SJSA1 (cell line): ENCODE measurements around the gene OSBPL6. TPM values are rescaled to one million over a fixed set of nuclear protein-coding genes. Genes with fewer than 3 reads are reported as not detected.

ENCODE experiments used
- DNase-seq, 2 experiments: peaks; one replicate each; pipeline ENCODE4 v3.0.0-alpha.2; 2015 to 2020; ENCODE audit warnings: low spot score in 2 of 2, low read depth in 1 of 2
- H3K27ac ChIP-seq: fragments of 250-450 bp; sonication (Bioruptor Pico); 2 replicates; pipeline ENCODE4 v1.5.1; 2020; ENCODE audit warnings: mild to moderate bottlenecking, moderate library complexity
- H3K27me3 ChIP-seq: fragments of 250-450 bp; sonication (Bioruptor Pico); replicated peaks from 2 replicates; pipeline ENCODE4 v1.5.1; 2020; ENCODE audit warnings: mild to moderate bottlenecking, moderate library complexity
- H3K36me3 ChIP-seq: fragments of 250-450 bp; sonication (Bioruptor Pico); 2 replicates; pipeline ENCODE4 v1.5.1; 2020; ENCODE audit warnings: mild to moderate bottlenecking
- H3K4me1 ChIP-seq: fragments of 250-450 bp; sonication (Bioruptor Pico); replicated peaks from 2 replicates; pipeline ENCODE4 v1.6.1; 2021; ENCODE audit warnings: mild to moderate bottlenecking
- H3K4me3 ChIP-seq: fragments of 250-450 bp; sonication (Bioruptor Pico); 2 replicates; pipeline ENCODE4 v1.5.1; 2020; ENCODE audit warnings: mild to moderate bottlenecking
- H3K9me3 ChIP-seq: fragments of 250-450 bp; sonication (Bioruptor Pico); replicated peaks from 2 replicates; pipeline ENCODE4 v1.5.1; 2020; ENCODE audit warnings: mild to moderate bottlenecking
- total RNA-seq: library from RNA; depleted of rRNA; stranded (reverse); fragments of >200 nt; shearing (Covaris generic); gene quantifications from 2 replicates; pipeline ENCODE4 v1.2.3, GENCODE V29; 2014

OSBPL6 gene
- total RNA-seq, 1 experiment from 2014 or later, result 0.95 TPM

DNA sequence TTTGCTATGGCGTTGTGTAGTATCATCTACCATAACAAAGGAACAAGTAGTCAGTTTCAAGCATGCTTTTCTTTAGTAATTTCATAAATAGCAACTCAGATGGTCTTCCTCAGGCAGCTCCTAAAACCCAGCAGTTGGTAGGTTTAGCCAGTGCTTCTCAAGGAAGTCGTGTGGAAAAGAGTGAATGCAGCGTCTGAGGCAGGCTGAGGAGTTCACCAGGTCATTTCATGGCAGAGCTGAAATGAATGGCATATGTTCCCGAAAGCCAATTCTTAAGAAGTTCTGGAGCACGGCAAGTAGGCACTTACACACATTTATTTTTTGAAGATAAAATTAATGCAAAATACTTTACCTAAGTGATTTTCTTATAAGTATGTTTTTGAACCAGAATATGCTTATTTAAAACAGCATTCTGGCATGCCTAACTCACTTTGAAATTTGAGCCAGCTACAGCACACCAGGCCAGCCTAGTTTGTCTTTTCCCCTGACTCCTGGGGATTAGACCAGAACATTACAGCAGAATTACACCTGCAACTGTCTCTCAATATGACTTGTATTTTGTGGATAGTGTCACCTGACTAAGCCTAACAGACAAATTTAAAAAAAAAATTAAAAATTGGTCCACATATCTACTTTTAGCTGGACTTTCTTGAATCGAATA lies 62.2 kb downstream of the OSBPL6 start:
- Histone ChIP-seq H3K36me3 (no peaks in the 10 kb centered on the region), H3K4me3 (no peak overlapping the region), H3K9me3 (no peaks in the 10 kb centered on the region), H3K4me1 (no peaks in the 10 kb centered on the region), H3K27me3 (no peaks in the 10 kb centered on the region), H3K27ac (no peak overlapping the region)
- no peak for DNase-seq

DNA sequence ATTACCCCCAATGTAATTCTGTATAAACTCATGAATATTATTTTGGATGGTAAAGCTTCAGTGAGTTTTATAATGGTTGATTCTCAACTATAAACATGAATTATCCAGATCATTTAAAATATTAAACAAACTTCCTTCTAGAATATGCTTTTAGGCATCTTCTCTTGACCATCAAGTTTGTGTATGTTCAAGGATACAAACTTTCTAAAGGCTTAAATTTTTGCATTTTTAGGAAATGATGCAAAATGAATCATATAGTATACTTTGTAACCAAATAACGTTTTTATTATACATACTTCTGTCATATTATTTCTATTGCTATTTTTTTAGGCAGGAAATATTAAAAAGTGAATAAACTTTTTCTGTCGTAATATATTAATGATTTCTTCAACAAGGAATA lies 62.8 kb downstream of the OSBPL6 start:
- Histone ChIP-seq H3K27me3 (no peaks in the 10 kb centered on the region), H3K27ac (no peak overlapping the region), H3K4me3 (no peak overlapping the region), H3K36me3 (no peaks in the 10 kb centered on the region), H3K4me1 (no peaks in the 10 kb centered on the region), H3K9me3 (no peaks in the 10 kb centered on the region)
- DNase-seq, result no peak

DNA sequence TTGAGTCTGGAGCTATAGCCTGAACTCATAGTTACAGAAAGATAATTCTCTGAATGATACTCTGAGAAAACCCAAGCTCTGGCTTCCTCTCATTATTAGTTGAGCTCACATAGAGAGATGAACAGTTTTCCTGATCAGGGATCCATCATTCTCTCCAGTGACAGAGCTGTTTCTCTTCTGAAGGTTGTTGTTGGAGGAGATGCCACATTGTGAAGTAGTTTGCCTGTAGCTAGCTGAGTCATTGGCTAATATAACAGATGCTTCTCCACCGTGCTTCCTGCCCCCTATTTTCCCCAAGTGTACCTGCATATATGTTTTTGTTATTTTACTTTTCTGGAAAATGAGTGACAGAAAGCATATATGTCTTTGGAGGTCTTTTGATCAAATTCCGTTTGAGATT lies 64.6 kb downstream of the OSBPL6 start:
- Histone ChIP-seq H3K9me3 (no peaks in the 10 kb centered on the region), H3K27ac (no peak overlapping the region), H3K4me3 (no peak overlapping the region), H3K27me3 (no peaks in the 10 kb centered on the region), H3K4me1 (no peaks in the 10 kb centered on the region), H3K36me3 (no peaks in the 10 kb centered on the region)
- DNase-seq, result no peak

DNA sequence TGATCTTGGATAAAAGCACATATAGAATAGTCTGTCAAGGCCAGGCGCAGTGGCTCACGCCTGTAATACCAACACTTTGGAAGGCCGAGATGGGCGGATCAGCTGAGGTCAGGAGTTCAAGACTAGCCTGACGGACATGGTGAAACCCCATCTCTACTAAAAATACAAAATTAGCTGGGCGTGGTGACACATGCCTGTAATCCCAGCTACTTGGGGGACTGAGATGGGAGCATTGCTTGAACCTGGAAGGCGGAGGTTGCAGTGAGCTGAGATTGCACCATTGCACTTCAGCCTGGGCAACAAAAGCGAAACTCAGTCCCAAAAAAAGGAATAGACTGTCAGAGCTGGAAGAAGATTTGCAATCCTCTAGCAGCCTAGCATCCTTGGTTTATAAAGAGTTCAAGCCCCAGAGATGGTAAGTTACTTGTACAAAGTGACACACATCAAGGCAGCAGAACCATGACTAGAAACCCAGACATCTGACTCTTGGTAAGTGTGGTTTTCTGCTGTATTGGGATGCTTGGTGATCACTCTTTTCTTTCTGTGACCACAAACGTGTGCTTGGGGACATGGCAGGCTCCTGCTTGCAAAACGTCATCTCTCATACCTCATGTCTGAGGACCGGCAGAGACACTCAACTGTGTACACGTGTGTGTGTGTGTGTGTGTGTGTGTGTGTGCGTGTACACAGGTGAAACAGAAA lies 69.0 kb downstream of the OSBPL6 start:
- no peak for DNase-seq
- H3K4me3 ChIP-seq, result no peak overlapping the region
- no peaks in the 10 kb centered on the region for H3K4me1 ChIP-seq
- H3K27ac ChIP-seq, result no peak overlapping the region
- no peaks in the 10 kb centered on the region for H3K36me3 ChIP-seq
- H3K27me3 ChIP-seq, result no peaks in the 10 kb centered on the region; the same call in 1 of the 2 replicates
- H3K9me3 ChIP-seq, result no peaks in the 10 kb centered on the region

DNA sequence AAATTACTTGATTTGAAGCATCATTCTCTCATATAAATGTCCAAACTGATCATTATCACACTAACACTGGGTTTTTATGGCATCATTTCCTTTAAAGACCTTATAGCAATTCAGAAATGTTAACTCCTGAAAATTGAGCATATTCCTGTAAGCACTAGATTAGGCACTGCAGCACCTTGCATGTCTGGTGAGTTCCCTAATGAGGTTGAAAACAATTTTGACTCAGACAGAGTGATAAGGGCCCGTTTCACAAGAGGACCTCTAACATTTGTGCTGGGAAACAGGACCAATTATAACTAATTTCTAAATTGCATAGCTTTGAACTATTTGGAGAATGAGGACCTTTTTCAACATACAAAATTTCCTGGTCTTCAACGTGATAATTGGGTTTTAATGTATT lies 69.9 kb downstream of the OSBPL6 start:
- DNase-seq, result no peak
- Histone ChIP-seq H3K27ac (no peak overlapping the region), H3K4me1 (no peaks in the 10 kb centered on the region), H3K4me3 (no peak overlapping the region), H3K27me3 (no peaks in the 10 kb centered on the region; the same call in 1 of the 2 replicates), H3K9me3 (no peaks in the 10 kb centered on the region), H3K36me3 (no peaks in the 10 kb centered on the region)

DNA sequence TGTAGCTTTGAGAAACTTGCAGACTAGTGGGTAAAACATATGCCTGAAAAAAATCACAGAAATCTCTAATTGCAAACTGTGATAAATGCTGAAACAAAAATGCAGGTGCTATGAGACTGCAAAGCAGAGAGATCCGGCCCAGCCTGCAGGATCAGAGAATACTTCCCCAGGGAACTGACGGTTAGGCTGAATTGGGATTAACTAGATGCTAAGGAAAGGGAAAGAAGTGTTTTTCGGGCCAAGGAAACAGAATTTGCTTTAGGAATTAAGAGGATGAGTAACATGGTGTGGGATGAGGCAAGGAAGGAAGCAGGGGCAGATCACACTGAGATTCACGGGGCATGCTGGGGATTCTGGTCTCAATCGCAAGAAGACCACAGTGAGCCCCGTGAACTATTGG lies 71.5 kb downstream of the OSBPL6 start:
- Histone ChIP-seq H3K27ac (no peak overlapping the region), H3K27me3 (no peaks in the 10 kb centered on the region; the same call in 1 of the 2 replicates), H3K4me1 (no peaks in the 10 kb centered on the region), H3K4me3 (no peak overlapping the region), H3K9me3 (no peaks in the 10 kb centered on the region), H3K36me3 (no peaks in the 10 kb centered on the region)
- DNase-seq, result no peak

DNA sequence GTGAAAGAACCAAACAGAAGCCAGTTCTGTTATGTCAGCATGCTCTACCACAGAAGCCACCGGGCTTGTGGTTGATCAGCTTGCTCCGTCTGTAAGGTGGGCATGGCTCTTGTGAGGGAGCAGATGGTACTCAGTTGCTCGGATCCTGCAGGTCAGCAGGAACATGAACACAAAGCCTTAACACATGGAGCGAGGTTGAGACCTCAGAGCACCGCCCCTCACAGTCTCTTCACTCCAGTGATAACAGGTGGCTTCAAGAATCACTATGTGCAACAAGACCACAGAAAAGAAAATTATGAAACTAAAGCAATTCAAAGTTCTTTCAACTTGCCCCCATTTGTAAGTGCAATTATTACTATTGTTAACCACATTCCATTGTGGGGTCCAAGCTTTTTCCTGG lies 72.1 kb downstream of the OSBPL6 start:
- Histone ChIP-seq H3K36me3 (no peaks in the 10 kb centered on the region), H3K27me3 (no peaks in the 10 kb centered on the region; the same call in 1 of the 2 replicates), H3K9me3 (no peaks in the 10 kb centered on the region)

DNA sequence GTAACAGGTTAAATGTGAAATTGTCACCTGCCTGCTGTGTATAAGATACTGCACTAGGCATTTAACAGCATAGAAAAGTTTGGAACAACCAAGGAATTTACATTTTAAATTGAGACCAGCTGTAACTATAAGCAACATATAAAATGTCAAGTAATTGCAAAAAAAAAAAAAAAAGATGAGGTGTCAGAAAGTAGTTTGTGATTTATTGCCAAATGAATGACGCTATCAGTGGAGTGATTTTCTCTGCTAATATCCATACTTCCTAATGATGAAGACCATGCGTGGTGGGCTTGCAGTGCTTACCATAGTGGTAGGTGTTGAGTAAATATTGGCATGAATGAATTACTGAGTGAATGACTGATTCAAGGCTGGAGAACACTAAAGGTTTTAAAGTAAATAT lies 73.3 kb downstream of the OSBPL6 start:
- no peak overlapping the region for H3K4me3 ChIP-seq
- H3K36me3 ChIP-seq, result no peaks in the 10 kb centered on the region
- no peaks in the 10 kb centered on the region; the same call in 1 of the 2 replicates for H3K27me3 ChIP-seq
- no peaks in the 10 kb centered on the region for H3K9me3 ChIP-seq
- H3K4me1 ChIP-seq, result no peaks in the 10 kb centered on the region
- no peak overlapping the region for H3K27ac ChIP-seq
- no peak for DNase-seq

More for the DNA sequence above, 72.1 kb downstream of the OSBPL6 start:
- Histone ChIP-seq H3K4me1 (no peaks in the 10 kb centered on the region), H3K4me3 (no peak overlapping the region), H3K27ac (no peak overlapping the region)
- DNase-seq, result no peak

DNA sequence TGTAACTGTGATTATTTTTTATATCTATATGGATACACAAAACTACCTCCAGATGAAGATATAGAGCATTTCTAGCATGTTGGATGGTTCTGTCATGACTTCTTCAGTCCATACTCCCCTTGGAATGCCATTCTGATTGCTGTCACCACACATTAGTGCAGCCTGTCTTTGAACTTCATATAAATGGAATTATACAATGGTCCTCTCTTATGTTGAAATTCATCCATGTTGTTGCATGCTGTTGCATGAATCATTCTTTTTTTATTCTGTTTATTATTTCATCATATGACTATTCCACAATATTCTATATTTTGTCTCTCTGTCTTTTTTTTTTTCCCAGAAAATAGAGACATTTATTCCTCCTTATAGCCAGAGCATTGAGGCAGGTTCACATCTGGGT lies 74.1 kb downstream of the OSBPL6 start:
- DNase-seq, result no peak
- no peaks in the 10 kb centered on the region; the same call in 1 of the 2 replicates for H3K27me3 ChIP-seq
- no peaks in the 10 kb centered on the region for H3K4me1 ChIP-seq
- H3K36me3 ChIP-seq, result no peaks in the 10 kb centered on the region
- H3K9me3 ChIP-seq, result no peaks in the 10 kb centered on the region
- no peak overlapping the region for H3K27ac ChIP-seq
- no peak overlapping the region for H3K4me3 ChIP-seq

DNA sequence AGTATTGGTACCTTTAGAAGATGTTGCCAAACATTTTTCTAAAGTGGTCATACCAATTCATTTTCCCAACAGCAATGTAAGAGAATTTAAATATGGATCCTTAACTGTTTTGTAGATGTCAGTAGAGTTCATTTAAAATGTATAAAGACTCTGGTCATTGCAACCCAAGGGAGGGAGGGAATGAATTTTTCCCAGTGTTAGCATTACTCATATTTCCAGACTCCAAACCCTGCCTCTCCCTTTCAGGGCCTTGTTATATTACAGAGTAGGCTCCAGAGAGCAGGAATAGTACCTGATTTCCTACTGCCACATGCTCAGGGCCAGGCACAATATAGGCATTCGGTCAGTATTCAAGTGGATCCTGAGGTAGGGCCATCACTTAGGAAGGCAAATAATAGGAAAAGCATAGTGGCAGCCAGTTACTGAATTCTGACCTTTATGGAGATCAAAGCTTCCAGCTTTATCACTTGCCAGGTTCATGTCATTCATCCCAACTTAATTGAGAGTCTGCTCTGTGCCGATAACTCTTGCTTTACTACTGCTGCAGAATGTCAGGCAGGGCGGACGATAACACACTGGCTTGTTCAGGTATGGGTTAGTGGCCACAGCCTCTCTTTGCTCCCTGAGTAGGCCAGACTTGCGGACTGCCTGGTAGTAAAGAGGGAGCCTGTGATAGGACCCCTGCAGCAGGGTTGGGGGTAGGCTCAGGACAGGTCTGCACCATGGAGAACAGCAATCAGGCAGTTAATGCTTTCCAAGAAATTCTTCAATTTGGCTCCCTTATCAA lies 75.3 kb downstream of the OSBPL6 start:
- no peak overlapping the region for H3K27ac ChIP-seq
- no peaks in the 10 kb centered on the region for H3K9me3 ChIP-seq
- no peak overlapping the region for H3K4me3 ChIP-seq
- no peaks in the 10 kb centered on the region for H3K36me3 ChIP-seq
- DNase-seq, result no peak
- no peaks in the 10 kb centered on the region; the same call in 1 of the 2 replicates for H3K27me3 ChIP-seq
- H3K4me1 ChIP-seq, result no peaks in the 10 kb centered on the region

DNA sequence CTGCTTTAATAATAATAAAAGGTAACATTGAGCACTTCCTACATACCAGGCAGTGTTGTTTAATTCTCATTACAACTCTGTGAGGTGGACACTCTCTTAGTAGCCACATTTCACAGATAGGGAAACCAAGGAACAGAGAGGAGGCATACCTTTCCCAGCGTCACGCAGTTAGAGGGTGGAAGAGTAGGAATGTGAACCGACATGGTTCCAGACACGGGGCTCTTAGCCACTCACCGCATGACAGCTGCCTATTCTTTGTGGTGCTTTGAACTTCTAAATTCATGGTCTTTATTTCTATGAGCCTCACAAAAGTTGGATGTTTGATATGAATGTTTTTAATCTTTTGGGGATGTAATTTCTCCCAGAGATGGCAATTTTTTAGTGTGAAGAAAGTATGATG lies 76.0 kb downstream of the OSBPL6 start:
- Histone ChIP-seq H3K9me3 (no peaks in the 10 kb centered on the region), H3K36me3 (no peaks in the 10 kb centered on the region), H3K27ac (no peak overlapping the region), H3K4me1 (no peaks in the 10 kb centered on the region), H3K27me3 (no peaks in the 10 kb centered on the region; the same call in 1 of the 2 replicates), H3K4me3 (no peak overlapping the region)
- DNase-seq, result no peak

DNA sequence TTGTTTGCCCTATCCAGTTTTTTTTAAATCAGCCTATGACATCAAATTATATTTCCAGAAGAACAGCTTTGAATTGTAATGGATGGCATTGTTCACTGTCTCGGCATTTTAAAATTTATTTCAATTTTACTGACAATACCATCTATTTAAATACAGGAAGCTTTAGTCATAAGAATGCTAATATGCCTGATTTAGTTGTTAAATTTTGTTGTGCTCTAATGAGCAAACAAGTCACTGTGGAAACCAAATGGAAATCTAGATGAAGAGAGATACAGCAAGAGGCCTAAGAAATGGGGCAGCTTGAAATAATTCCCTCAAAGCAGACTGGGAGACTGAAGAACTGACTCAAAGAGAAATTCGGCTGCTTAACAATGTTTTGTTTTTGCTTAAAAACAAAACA lies 76.8 kb downstream of the OSBPL6 start:
- no peak for DNase-seq
- Histone ChIP-seq H3K27me3 (no peaks in the 10 kb centered on the region; the same call in 1 of the 2 replicates), H3K4me3 (no peak overlapping the region), H3K27ac (no peak overlapping the region), H3K9me3 (no peaks in the 10 kb centered on the region), H3K36me3 (no peaks in the 10 kb centered on the region), H3K4me1 (no peaks in the 10 kb centered on the region)

DNA sequence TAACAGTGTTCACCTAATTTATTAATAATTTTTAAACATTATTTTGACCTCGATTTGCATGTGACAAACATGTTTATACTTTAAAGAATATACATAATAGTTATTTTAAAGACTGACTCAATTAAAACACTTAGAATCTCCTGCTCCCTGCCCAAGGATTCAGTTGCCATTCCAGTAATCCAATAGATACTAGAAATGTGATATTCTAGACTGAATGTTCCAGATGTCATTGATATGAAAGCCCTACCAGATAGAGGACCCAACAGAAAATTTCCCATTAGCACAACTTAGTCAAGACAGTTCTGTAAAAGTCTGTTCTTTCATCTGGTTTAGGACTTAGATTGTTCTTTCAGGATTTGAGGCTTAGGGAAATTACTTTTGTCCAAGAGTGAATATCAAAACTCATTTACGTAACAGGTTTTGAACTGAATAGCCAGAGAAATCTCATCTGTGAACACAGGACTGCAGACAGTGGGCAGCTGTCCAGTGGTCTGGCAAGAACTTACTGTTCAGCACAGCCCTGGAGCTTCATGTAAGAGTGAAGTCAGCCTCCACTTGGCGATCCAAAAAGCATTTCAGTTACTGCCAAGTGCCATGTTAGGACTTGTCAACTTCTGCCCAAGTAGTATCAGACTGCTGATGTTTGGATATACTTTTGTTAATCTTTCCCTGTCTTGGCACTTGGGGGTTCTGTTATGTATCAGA lies 77.5 kb downstream of the OSBPL6 start:
- no peak overlapping the region for H3K4me3 ChIP-seq
- H3K36me3 ChIP-seq, result no peaks in the 10 kb centered on the region
- no peaks in the 10 kb centered on the region for H3K4me1 ChIP-seq
- no peaks in the 10 kb centered on the region; the same call in 1 of the 2 replicates for H3K27me3 ChIP-seq
- no peak for DNase-seq
- H3K9me3 ChIP-seq, result no peaks in the 10 kb centered on the region
- no peak overlapping the region for H3K27ac ChIP-seq
